KMS-11 (cell line): ENCODE data around the gene SMPDL3A.
A peak's percentile ranks its signal among the peaks of the same experiment; 100 is the strongest.

ENCODE experiments used
- H2AFZ ChIP-seq: fragments of 200-600 bp; sonication (generic); 2 replicates; pipeline ENCODE4 v1.6.1; 2016; ENCODE audit warnings: antibody characterized with exemption, mixed run types, low read depth
- H3K27ac ChIP-seq: fragments of 200-600 bp; sonication (generic); 2 replicates; pipeline ENCODE4 v1.6.1; 2016; ENCODE audit warnings: mild to moderate bottlenecking, mixed run types
- H3K27me3 ChIP-seq: fragments of 200-600 bp; sonication (generic); 2 replicates; pipeline ENCODE4 v1.6.1; 2017; ENCODE audit warnings: mild to moderate bottlenecking, low read depth, mixed run types, moderate library complexity; ENCODE audit not compliant: insufficient read depth
- H3K36me3 ChIP-seq: fragments of 200-600 bp; sonication (generic); 2 replicates; pipeline ENCODE4 v1.6.1; 2017; ENCODE audit warnings: mild to moderate bottlenecking, mixed run types; ENCODE audit not compliant: insufficient read depth
- H3K4me1 ChIP-seq: fragments of 200-600 bp; sonication (generic); 2 replicates; pipeline ENCODE4 v1.6.1; 2016; ENCODE audit warnings: mild to moderate bottlenecking, low read depth, mixed run types; ENCODE audit not compliant: poor library complexity, severe bottlenecking
- H3K4me2 ChIP-seq: fragments of 200-600 bp; sonication (generic); 2 replicates; pipeline ENCODE4 v1.7.0; 2016; ENCODE audit warnings: mild to moderate bottlenecking, mixed run types
- H3K4me3 ChIP-seq: fragments of 200-600 bp; sonication (generic); IDR thresholded peaks from 2 replicates; pipeline ENCODE4 v1.6.1; 2017; ENCODE audit warnings: low read depth, low read length, mixed read lengths; ENCODE audit not compliant: insufficient read depth
- H3K79me2 ChIP-seq: fragments of 200-600 bp; sonication (generic); 2 replicates; pipeline ENCODE4 v1.6.1; 2016; ENCODE audit warnings: low read depth, mixed run types; ENCODE audit not compliant: insufficient read depth
- H3K9ac ChIP-seq: fragments of 200-600 bp; sonication (generic); 2 replicates; pipeline ENCODE4 v1.6.1; 2016; ENCODE audit warnings: mild to moderate bottlenecking, mixed run types
- H4K20me1 ChIP-seq: fragments of 200-600 bp; sonication (generic); 2 replicates; pipeline ENCODE4 v1.6.1; 2016; ENCODE audit warnings: mild to moderate bottlenecking, mixed run types; ENCODE audit not compliant: insufficient read depth
- TF ChIP-seq, protein P1 (sequence below): fragments of 200-600 bp; sonication (generic); conservative IDR thresholded peaks from 2 replicates; pipeline ENCODE4 v1.6.1; 2017; ENCODE audit warnings: low read depth, mild to moderate bottlenecking, antibody characterized with exemption, low read length, moderate library complexity, mixed read lengths

The SMPDL3A gene

GRCh38 chr6:122755901-122756300 is 33.2 kb upstream of the SMPDL3A start:
- H4K20me1 ChIP-seq: no peaks in the 10 kb centered on the region
- no peaks in the 10 kb centered on the region for H3K36me3 ChIP-seq
- TF ChIP-seq, protein P1, sequence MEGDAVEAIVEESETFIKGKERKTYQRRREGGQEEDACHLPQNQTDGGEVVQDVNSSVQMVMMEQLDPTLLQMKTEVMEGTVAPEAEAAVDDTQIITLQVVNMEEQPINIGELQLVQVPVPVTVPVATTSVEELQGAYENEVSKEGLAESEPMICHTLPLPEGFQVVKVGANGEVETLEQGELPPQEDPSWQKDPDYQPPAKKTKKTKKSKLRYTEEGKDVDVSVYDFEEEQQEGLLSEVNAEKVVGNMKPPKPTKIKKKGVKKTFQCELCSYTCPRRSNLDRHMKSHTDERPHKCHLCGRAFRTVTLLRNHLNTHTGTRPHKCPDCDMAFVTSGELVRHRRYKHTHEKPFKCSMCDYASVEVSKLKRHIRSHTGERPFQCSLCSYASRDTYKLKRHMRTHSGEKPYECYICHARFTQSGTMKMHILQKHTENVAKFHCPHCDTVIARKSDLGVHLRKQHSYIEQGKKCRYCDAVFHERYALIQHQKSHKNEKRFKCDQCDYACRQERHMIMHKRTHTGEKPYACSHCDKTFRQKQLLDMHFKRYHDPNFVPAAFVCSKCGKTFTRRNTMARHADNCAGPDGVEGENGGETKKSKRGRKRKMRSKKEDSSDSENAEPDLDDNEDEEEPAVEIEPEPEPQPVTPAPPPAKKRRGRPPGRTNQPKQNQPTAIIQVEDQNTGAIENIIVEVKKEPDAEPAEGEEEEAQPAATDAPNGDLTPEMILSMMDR: no peak

GRCh38 chr6:122758927-122759334 is 30.1 kb upstream of the SMPDL3A start:
- Histone ChIP-seq H3K9ac (no peak overlapping the region), H3K27me3 (no peaks in the 10 kb centered on the region), H3K4me2 (peak overlapping the region; percentile 59), H3K36me3 (no peaks in the 10 kb centered on the region), H2AFZ (no peak overlapping the region), H3K27ac (peak overlapping the region; percentile 55; the same call in 1 of the 2 replicates), H3K79me2 (no peaks in the 10 kb centered on the region), H3K4me3 (no peak overlapping the region), H3K4me1 (peaks cover 47% of the 10 kb centered on the region), H4K20me1 (no peaks in the 10 kb centered on the region)
- TF ChIP-seq, protein P1: no peak

More at GRCh38 chr6:122755901-122756300, 33.2 kb upstream of the SMPDL3A start:
- no peak overlapping the region for H2AFZ ChIP-seq
- H3K4me3 ChIP-seq: no peak overlapping the region
- H3K27me3 ChIP-seq: no peaks in the 10 kb centered on the region
- no peak overlapping the region for H3K4me2 ChIP-seq
- H3K4me1 ChIP-seq: peaks cover 67% of the 10 kb centered on the region
- no peak overlapping the region for H3K27ac ChIP-seq
- H3K9ac ChIP-seq: no peak overlapping the region
- H3K79me2 ChIP-seq: no peaks in the 10 kb centered on the region

GRCh38 chr6:122760330-122760729 is 28.7 kb upstream of the SMPDL3A start:
- no peaks in the 10 kb centered on the region for H3K27me3 ChIP-seq

GRCh38 chr6:122766256-122766655 is 22.8 kb upstream of the SMPDL3A start:
- Histone ChIP-seq H3K4me2 (no peak overlapping the region), H3K9ac (no peak overlapping the region), H3K4me3 (no peak overlapping the region), H3K36me3 (no peaks in the 10 kb centered on the region), H3K4me1 (no peaks in the 10 kb centered on the region), H4K20me1 (no peaks in the 10 kb centered on the region), H3K27me3 (no peaks in the 10 kb centered on the region), H3K79me2 (no peaks in the 10 kb centered on the region), H2AFZ (no peak overlapping the region), H3K27ac (no peak overlapping the region)
- TF ChIP-seq, protein P1: no peak

More at GRCh38 chr6:122760330-122760729, 28.7 kb upstream of the SMPDL3A start:
- Histone ChIP-seq H3K27ac (no peak overlapping the region), H3K9ac (no peak overlapping the region), H3K4me3 (no peak overlapping the region), H3K79me2 (no peaks in the 10 kb centered on the region), H4K20me1 (no peaks in the 10 kb centered on the region), H2AFZ (no peak overlapping the region), H3K4me2 (no peak overlapping the region), H3K4me1 (peaks cover 34% of the 10 kb centered on the region), H3K36me3 (no peaks in the 10 kb centered on the region)
- TF ChIP-seq, protein P1: no peak
